ENCODE results near the gene HOXC6.

Gene HOXC6

DNA sequence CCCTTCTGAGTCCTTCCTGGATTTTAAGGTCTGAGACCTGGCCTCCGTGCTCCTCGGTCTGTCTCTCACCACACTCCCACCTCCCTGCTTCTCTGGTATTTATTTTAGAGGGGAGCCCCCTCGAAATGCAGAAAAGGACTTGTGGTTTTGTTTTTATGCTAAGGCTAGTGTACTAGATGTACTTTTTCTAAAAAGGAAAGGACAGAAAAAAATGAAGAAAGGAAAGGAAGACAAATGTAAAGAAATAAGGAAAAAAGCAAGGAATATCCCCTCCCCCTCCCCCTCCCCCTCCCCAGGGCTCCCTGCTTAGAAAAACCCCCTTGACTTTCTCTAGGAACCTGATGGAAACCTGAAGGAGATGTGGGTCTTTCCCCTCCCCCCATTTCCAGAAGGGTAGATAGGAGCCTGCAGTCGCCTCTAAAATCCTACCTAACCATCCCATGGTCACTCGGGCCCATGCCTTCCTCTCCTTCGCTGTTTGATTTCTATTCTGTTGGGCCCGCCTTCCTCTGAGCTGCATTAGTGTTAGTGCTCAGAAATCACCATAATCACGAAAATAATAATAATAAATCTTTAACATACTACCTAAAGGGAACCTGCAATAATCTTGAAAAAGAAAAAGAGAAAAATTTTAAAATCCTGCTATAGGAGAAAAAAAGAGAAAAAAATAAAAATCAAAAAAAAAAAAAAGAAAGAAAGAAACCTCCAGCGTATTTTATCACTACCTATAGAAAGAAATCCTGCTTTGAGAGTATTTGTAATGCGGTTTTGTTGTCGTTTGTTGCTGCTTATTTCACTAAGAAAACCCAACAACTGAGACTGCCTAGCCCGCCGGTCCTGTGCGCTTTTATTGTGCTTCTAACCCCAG lies 16.3 kb upstream of the HOXC6 start:
- in situ Hi-C loops (cut with MboI; ENCODE audit: low sequenced_read_pairs) = no loop called here

DNA sequence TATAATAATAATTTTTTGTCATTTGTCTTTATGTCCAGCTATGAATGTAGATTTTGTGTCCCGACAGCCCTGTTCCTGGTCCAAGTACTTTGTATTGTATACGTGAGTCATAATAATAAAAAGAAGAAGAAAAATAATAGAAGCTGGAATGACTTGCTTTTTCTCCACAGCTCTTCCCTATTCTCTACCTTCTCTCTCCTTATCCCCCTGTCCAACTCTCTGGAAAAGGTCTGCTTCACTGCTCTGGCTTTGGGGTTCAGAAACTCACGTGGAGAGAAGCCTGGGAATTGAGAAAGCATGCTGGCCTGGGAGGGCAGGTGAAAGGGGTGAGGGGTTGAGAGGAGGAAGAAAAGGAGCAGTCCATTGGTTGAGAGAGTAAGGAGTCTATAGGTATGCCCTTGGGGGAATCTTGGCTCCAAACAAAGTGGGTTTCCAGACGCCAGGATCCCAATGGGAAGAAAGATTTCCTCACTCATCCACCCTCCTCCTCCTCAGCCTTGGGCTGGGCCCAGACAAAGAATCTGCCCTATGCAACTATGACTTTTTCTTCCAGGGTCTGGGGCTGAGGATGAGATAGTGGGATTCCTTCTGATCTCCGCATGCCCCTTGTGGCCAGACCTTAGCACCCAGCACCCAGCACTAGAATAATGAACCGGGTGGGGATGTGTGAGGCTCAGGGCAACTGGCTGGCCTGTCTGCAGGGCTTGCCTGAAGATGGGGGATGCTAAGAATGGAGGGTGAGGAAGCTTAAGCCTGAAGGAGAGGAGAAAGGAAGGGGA lies 15.4 kb upstream of the HOXC6 start:
- in situ Hi-C loops (cut with MboI; ENCODE audit: low sequenced_read_pairs) = no loop called here

DNA sequence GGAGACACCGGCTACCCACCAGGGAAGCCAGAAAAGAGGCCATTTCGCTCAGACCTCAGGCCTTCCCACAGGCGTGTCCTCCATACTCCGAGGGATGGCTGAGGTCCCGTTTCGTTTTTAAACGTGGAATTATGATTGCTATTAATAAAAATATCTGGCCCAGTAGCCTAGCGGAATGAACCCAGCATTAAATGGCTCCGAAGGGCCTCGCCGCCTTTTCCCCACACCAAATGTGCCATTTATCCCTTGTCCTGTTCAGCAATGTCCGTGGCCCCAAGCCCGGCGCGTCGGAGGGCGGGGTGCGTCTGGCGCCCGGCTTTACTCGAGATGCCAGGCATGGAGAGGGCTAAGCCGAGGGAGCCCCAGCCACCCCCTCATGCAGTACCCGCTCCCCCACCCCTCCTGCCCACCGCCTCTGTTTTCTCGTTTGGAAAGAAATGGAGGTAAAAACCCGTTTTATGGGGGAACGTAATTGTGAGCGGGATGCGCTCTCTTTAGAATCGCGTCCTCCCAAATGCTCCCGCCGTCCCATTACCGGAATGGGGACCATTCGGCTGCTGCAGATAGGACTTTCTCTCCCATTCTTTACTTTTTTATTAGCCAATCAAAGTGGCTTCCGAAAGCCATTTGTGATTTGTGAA lies 13.7 kb upstream of the HOXC6 start:
- in situ Hi-C loops (cut with MboI; ENCODE audit: low sequenced_read_pairs) = no loop called here

DNA sequence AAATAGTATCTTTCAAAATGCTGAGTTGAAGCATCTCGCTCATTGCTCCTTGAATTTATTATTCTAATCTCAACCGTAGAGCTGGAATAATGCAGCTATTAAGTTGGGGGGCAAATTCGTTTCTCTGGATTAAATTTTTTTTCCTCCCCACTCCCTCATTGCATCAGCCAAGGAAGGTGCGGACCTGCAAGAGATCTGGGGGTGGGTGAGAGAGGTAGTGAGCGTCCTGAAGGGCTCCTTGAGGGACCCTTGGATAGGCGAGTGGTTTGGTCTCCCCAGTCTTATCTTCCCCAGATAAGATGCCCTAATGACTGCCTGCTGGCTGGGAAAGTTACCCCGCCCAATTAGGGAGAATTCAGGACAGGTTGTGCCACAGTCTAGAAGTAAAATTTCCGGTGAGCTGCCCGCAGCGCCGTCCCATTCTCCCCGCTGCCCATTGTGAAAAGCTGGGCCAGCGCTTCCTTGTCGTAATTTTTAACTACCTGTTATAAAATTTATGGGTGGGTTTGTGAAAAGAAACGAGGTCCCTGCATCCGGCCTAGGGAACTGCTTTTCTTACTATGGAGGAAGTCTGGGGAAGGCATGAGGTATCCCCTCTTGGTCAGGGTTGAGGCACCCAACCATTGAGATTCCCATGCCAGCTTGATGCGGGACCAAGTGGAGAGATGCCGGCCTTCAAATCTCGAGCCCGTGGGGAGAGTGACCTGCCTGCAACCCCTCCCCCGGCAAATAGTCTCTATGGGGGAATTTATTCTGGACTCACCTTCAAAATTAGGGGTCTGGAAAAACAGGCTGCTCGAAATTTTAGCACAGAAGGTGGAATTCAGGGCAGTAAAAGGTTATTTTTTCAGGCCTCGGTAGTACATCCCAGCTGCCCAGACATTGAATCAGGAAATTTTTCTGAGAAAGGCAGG lies 13.0 kb upstream of the HOXC6 start:
- in situ Hi-C loops (cut with MboI; ENCODE audit: low sequenced_read_pairs) = no loop called here

DNA sequence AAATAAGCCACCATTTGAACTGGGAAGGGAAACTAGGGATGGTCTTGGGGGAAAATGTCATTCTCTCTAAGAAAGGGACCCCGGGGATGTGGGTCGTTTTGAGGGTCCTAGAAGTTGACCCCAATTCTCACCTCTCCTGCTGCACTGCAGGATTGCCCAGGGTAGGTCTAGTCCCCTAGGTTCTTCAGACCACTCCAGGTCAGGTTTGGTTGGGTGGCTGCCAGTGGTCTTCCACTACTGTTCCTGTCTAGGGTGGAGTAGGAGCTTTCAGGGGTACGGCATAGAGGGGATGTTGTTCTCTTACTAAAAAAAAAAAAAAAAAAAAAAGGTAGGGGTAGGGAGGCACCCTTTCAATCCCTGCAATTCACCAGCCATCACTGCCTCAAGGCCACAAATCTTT lies 12.2 kb upstream of the HOXC6 start:
- in situ Hi-C loops (cut with MboI; ENCODE audit: low sequenced_read_pairs) = no loop called here

DNA sequence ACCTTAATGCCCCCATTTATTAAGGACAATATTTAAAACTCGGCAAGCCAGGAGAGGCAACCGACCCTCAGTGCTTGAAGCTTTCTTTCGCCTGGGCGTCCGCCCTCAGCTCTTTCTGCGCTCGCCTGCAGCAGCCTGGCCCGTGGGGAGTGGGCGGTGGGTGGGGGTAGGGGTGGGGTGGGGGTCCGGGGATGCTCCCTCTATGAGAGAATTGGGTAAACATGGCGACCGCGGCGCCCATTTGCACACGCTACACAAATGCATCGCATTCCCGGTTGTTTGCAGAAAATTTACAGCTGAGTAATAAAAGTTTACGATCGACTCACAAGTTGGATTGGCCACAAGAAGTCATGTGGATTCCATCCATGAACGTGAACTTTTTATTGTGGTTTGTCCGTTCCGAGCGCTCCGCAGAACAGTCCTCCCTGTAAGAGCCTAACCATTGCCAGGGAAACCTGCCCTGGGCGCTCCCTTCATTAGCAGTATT lies 11.7 kb upstream of the HOXC6 start:
- in situ Hi-C loops (cut with MboI; ENCODE audit: low sequenced_read_pairs) = no loop called here

DNA sequence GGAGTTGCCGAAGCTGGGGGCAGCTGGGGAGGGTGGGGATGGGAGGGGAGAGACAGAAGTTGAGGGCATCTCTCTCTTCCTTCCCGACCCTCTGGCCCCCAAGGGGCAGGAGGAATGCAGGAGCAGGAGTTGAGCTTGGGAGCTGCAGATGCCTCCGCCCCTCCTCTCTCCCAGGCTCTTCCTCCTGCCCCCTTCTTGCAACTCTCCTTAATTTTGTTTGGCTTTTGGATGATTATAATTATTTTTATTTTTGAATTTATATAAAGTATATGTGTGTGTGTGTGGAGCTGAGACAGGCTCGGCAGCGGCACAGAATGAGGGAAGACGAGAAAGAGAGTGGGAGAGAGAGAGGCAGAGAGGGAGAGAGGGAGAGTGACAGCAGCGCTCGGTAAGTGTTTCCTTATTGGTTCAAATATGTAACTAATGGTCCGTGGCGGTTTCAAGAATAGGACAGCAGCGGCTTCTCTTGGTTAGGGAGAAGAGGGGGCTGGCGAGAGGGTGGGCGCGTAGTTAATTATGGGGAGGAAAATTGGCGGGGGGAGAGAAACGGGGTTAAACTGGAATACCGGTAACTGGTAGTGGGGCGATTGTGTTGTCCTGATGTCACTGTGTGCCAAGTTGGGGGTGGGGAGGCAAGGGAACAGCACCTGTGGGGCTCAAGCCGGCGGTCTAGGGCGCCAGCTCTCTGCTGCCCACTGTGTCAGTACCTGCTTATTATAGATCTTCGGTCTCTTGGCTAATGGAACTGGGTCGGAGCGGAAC lies 11.0 kb upstream of the HOXC6 start:
- in situ Hi-C loops (cut with MboI; ENCODE audit: low sequenced_read_pairs) = no loop called here

DNA sequence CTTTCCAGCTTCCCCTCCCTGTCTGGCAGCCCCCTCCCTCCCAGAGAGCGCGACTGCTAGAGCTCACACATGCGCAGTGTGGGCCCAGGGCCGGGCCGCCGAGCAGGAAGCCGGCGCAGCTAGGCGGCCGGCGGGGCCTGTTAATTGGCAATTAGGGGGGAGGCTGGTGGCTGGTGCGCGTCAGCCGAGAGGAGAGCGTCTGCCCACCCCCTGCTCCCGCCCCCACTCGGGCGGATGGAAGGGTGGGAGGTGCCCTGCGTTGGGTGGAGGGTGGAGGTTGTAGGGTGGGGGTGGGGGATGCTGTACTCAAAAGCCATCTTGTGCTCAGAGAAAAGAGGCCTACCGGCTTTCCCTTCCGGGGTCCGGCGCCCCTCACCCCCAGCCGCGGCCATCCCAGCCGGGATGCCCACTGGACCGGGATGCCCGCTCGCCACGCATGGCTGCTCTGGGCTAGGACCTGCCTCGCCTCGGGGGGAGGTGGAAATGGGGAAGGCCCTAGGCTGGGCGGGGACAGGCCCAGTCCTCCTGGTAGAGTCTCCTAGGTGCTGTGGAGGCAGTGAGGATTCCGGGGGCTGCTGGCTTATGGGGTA lies 10.3 kb upstream of the HOXC6 start:
- in situ Hi-C loops (cut with MboI; ENCODE audit: low sequenced_read_pairs) = no loop called here

DNA sequence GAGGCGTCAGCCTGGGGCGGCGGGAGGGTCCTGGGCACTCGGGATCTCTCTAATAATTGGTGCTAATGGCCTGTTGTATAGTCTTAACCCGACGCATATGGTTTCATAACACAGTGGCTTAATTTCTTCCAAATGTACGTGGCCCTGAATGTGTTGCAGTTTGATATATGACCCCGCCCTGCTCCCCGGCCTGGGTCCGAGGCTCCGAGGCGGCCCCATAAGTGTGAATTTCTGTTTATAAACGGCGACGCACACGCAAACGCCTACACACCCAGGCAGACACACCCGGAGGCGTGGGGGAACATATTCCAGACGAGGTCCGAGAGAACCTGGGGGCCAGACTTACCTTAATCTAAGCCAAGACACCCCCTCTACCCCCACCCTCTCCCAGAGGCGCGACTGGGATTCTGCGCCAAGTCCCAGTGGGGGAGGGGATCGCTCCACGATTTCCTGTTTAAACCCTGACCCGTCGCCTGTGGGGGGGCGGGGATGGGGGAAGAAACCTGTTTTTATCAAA lies 9.7 kb upstream of the HOXC6 start:
- in situ Hi-C loops (cut with MboI; ENCODE audit: low sequenced_read_pairs) = no loop called here

DNA sequence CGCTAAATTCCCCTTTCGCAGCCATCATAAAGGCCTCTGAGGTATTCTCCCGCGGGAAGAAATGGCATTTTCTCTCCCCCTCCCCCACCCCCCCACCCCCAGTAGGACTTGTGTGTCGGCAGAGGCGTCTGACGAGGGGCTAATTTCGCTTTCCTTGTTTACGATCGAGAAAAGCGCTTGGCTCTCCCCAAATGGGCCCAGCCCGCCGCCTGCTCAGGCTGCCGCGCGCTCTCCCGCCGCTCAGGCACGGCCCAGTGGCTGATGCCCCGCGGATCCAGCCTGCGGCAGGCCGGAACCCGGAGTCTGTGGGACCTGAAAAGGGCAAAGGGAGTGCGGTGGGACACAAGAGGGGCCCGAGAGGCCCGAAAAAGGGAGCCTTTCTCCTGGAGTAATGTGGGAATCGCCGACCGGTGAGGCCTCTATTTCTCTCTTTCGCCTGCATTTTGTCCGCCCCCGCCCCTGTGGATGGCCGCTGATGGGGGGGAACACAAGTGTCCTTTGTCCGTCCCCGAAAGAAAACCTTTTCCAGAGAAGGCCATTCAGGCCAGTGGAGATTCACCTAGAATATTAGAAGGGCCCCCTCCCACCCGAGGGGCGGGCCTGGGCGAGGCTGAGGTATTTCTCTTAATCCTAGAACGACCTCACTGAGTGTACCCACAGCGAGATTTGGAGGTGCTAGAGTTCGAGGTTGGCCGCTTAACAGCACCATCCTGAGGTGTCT lies 9.0 kb upstream of the HOXC6 start:
- in situ Hi-C loops (cut with MboI; ENCODE audit: low sequenced_read_pairs) = no loop called here

DNA sequence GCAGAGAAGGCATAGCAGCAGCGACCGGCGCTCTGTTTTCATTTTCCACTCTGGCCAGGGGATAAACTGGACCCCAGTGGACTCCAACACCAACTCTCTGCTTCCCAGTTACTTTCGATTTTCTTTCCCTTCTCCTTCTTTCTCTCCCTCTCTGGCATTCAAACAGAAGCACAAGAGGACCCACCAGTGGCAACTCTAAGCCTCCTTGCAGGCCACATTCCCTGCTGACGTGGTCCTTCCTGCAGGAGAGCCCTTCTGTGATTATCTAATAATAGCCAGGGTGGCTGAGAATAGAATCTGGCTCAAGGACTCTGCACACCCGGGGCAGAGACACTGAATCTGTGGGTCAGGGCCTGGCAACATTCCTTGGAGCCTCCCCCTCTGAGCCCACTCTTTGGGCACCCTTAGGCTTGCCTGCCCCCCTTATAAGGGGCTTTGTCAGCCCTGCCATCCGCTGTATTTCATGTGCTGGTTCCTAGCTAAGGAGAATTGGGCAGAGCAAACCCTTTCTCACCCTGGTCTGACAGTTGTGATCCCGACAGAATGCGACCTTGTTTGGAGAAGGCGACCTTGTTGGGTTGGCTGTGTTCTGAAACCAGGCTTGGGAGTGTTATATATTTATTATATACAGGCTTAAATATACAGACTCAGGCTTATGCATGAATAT lies 8.2 kb upstream of the HOXC6 start:
- in situ Hi-C loops (cut with MboI; ENCODE audit: low sequenced_read_pairs) = loop anchor here (10.0 kb wide), 1 partner anchor 185 kb away; no protein-coding TSS in a partner anchor

DNA sequence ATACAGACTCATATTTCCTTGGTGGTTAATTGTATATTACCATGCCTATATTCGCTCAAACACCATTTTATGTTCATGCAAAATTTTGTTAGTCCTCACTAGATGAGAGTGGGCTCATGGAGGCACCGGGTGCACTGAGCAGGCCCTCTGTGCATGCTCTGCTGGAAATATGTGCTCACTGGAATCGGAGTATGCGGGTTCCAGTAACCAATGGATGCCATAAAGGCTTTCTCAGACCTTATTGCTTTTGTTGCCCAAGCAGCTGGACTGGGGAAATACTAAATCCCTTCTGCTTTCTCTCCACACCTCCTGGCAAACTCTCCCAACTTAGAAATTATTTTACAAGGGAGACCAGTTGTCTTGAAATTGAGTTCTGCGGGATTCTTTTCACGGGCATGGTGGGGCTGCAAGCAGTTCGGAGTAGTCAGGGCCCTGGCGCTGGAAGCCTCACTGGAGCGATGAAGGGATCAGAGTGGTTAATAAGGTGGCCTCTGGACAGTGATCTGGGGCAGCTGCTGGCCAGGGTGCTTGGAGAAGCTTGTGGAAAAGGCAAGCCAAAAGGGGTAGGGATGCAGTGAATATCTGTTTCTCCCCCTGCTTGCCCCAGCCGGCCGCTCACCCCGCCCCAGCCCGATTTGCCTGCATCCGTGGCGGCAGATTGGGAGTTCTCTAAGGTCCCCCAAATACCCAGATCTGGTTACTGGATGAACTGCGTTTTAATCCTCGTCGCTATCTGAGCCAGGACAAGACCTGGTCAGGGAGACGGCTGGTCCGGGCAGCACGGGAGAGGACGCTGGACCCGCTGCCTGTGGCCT lies 7.4 kb upstream of the HOXC6 start:
- in situ Hi-C loops (cut with MboI; ENCODE audit: low sequenced_read_pairs) = loop anchor here (10.0 kb wide), 1 partner anchor 184 kb away; no protein-coding TSS in a partner anchor

DNA sequence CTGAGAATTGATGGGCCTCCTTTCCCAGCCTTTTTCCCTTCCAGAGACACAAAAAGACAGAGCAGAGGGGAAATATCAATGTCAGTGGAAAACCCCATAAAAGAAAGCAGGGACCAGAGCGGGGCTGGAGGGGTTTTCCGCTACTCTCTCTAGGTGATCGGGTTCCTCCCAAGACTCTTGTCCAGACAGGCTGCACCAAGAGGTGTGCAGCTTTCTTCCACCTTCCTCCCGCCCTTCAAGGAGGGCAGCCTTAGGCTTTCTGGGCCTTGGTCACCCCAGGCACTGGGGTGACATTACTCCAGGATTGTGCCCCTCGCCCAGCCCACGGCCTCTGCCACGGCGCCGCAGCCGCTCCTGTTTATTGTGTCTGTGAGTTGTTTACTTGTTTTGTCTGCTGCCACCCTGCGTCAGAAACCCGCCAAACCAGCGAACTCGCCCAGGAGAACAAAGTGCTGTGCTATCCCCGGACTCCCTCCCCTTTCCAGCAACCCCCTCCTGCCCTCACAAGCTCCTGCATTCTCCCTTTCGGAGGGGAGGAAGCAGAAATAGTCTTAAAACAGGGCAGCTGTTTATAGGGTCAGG lies 6.7 kb upstream of the HOXC6 start:
- in situ Hi-C loops (cut with MboI; ENCODE audit: low sequenced_read_pairs) = loop anchor here (10.0 kb wide), 1 partner anchor 183 kb away; no protein-coding TSS in a partner anchor

DNA sequence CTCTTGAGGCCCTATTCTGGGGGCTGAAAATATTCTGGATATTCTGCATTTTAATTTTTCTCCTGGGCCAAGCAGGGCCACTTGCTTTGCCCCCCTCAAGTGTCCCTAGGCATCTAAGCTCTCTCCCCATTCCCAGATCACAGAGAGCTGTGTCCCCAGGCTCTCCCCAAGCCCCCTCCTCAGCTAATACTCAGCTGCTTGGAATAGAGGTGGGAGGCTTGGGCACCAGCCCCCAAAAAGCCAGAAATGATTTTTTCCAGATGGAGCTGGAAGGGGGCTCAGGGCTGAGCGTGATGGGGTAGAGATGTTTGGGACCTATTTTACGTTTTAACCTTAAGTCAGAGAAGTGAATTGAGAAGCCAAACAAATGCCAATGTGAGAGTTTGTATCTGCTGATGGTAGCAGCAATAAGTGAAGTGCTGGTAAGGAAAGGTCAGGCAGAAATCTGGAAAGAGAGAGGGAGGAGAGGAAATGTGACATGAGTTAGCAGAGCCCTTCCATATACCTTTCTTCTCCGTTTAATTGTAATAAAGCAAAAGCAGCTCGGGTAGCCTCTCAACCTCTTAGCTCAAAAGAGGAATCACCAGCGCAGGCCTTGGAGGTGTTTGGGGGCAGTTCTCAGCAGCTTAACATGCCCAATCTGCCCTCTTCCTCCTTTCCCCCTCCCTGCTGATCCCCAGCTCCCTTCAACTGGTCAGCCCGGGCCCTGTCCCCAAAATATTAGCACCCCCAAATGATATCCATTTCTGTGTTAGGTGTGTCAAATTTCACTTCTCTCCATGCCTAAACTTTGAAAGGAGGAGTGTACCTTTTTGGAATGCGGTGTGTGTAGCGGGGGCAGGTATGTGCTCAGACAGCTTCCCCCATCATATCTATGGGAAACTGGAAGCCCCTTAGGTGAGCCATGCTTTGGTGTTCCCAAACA lies 5.0 kb upstream of the HOXC6 start:
- in situ Hi-C loops (cut with MboI; ENCODE audit: low sequenced_read_pairs) = loop anchor here (10.0 kb wide), 1 partner anchor 182 kb away; no protein-coding TSS in a partner anchor

DNA sequence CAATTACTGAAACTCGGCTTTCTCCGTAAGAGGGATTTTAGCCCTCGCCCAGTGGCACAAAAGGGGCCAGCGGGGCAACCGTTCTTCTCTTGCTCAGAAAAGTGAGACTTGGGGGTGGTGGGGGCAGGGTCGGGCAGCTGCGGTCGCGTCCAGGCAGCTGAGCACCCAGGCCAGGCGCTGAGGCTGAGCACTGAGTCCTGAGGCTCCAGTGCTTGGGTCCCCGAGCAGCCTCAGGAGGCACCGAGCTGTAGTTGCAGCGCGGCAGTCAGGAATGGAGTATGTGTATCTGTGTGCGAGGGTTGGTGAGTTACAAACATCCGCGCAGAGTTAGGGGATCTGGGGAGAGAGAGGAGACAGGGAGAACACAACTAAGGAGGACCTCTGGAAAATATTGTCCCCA lies 4.1 kb upstream of the HOXC6 start:
- in situ Hi-C loops (cut with MboI; ENCODE audit: low sequenced_read_pairs) = loop anchor here (10.0 kb wide), 1 partner anchor 181 kb away; no protein-coding TSS in a partner anchor

Data from HL-60/S4 treated with retinoic acid at 250 ng/mL for 4 days and 3 days (cell line).